Measurements from ENCODE around the gene COL5A2.

- no peak for TF ChIP-seq CTCF (IDR thresholded peaks at IDR 0.05 in 2 of 3, conservative IDR thresholded peaks at IDR 0.05 in 1 of 3; ENCODE audit: insufficient read depth in 2 of 3, low read depth in 1 of 3, low read length in 3 of 3)
- no peak for TF ChIP-seq POLR2A (conservative IDR thresholded peaks at IDR 0.05)
- TF ChIP-seq MXD1 (CRISPR knock-in tag; IDR thresholded peaks at IDR 0.05; ENCODE audit: borderline replicate concordance, poor library complexity, severe bottlenecking), result no peak
- no peak for TF ChIP-seq TAF1 (IDR thresholded peaks at IDR 0.05; ENCODE audit: control insufficient read depth, extremely low read depth, insufficient read depth, low read length, severe bottlenecking)
- TF ChIP-seq TCF7L2 (IDR thresholded peaks at IDR 0.05; ENCODE audit: low read depth, low read length), result no peak
- no peak for TF ChIP-seq PRDM10 (IDR thresholded peaks at IDR 0.05; ENCODE audit: partially characterized antibody)
- TF ChIP-seq SRF (CRISPR knock-in tag; IDR thresholded peaks at IDR 0.05), result no peak
- TF ChIP-seq SPI1 (IDR thresholded peaks at IDR 0.05; ENCODE audit: borderline replicate concordance, low read depth, low read length), result no peak
- no peak for TF ChIP-seq CBX5 (IDR thresholded peaks at IDR 0.05; ENCODE audit: borderline replicate concordance, low read depth)
- TF ChIP-seq NFYB (IDR thresholded peaks at IDR 0.05; ENCODE audit: extremely low read depth, insufficient read length), result no peak
- no peak for TF ChIP-seq ZC3H8 (IDR thresholded peaks at IDR 0.05)
These were observed 170.9 kb downstream of the COL5A2 start for GRCh38 chr2:189008555-189009262.
